Astrocyte (in vitro differentiated cells and primary cell): Measurements from ENCODE around the gene MAGED2. TPM values are rescaled to one million over a fixed set of nuclear protein-coding genes. Genes with fewer than 3 reads are reported as not detected.

Experiments used
- DNase-seq: peaks from one replicate; pipeline ENCODE4 v3.0.0-alpha.2; 2010; ENCODE audit warnings: low read depth
- FAIRE-seq: peaks from 2 replicates; lab custom pipeline; 2011; peaks lifted over from hg19 to GRCh38; lab: Jason Lieb, UNC
- H2AFZ ChIP-seq: 2 replicates; pipeline ENCODE4 v1.6.0; 2012; ENCODE audit warnings: low read depth, low read length, inconsistent platforms
- H3K27ac ChIP-seq: 2 replicates; pipeline ENCODE4 v1.5.1; 2011; ENCODE audit warnings: low read depth, low read length, inconsistent platforms
- H3K27me3 ChIP-seq: 2 replicates; pipeline ENCODE4 v1.6.0; 2011; ENCODE audit warnings: low read length, inconsistent platforms; ENCODE audit not compliant: insufficient read depth
- H3K36me3 ChIP-seq: 2 replicates; pipeline ENCODE4 v1.5.1; 2011; ENCODE audit warnings: low read length, inconsistent platforms; ENCODE audit not compliant: insufficient read depth
- H3K4me1 ChIP-seq: 2 replicates; pipeline ENCODE4 v1.5.1; 2011; ENCODE audit warnings: low read length, inconsistent platforms; ENCODE audit not compliant: insufficient read depth
- H3K4me2 ChIP-seq: 2 replicates; pipeline ENCODE4 v1.6.0; 2012; ENCODE audit warnings: low read length, inconsistent platforms
- H3K4me3 ChIP-seq: 2 replicates; pipeline ENCODE4 v1.5.1; 2011; ENCODE audit warnings: low read depth, mild to moderate bottlenecking, low read length, inconsistent platforms; ENCODE audit not compliant: insufficient read depth
- H3K79me2 ChIP-seq: 2 replicates; pipeline ENCODE4 v1.6.0; 2012; ENCODE audit warnings: mild to moderate bottlenecking, low read length, inconsistent platforms; ENCODE audit not compliant: insufficient read depth
- H3K9ac ChIP-seq: 2 replicates; pipeline ENCODE4 v1.6.0; 2012; ENCODE audit warnings: mild to moderate bottlenecking, low read length, inconsistent platforms
- H3K9me3 ChIP-seq: 2 replicates; pipeline ENCODE4 v1.5.1; 2012; ENCODE audit warnings: low read depth, mild to moderate bottlenecking, low read length, inconsistent platforms; ENCODE audit not compliant: insufficient read depth
- H4K20me1 ChIP-seq: 2 replicates; pipeline ENCODE4 v1.6.0; 2012; ENCODE audit warnings: low read length, inconsistent platforms; ENCODE audit not compliant: insufficient read depth
- H3K27ac Mint-ChIP-seq: one replicate; pipeline ENCODE4 v1.8.0; 2021; ENCODE audit warnings: mild to moderate bottlenecking, mixed read lengths; ENCODE audit not compliant: unreplicated experiment
- H3K27me3 Mint-ChIP-seq: one replicate; pipeline ENCODE4 v1.8.0; 2021; ENCODE audit warnings: low read depth, mixed read lengths; ENCODE audit not compliant: unreplicated experiment
- H3K36me3 Mint-ChIP-seq: one replicate; pipeline ENCODE4 v1.8.0; 2021; ENCODE audit warnings: low read depth, mixed read lengths; ENCODE audit not compliant: unreplicated experiment
- H3K4me1 Mint-ChIP-seq: one replicate; pipeline ENCODE4 v1.8.0; 2021; ENCODE audit warnings: low read depth, mixed read lengths; ENCODE audit not compliant: unreplicated experiment
- H3K4me3 Mint-ChIP-seq: one replicate; pipeline ENCODE4 v1.8.0; 2021; ENCODE audit warnings: mild to moderate bottlenecking, moderate library complexity, mixed read lengths; ENCODE audit not compliant: unreplicated experiment
- H3K9me3 Mint-ChIP-seq: one replicate; pipeline ENCODE4 v1.8.0; 2021; ENCODE audit warnings: mild to moderate bottlenecking, mixed read lengths; ENCODE audit not compliant: unreplicated experiment
- EZH2 ChIP-seq: IDR thresholded peaks from 2 replicates; pipeline ENCODE4 v1.6.1; 2012; ENCODE audit warnings: mild to moderate bottlenecking, low read length, inconsistent platforms; ENCODE audit not compliant: insufficient read depth
- total RNA-seq: library from RNA; stranded (reverse); gene quantifications from 2 replicates; pipeline ENCODE4 v1.2.1, GENCODE V29; 2021
- TF ChIP-seq, protein P1 (sequence below): IDR thresholded peaks from 2 replicates; pipeline ENCODE4 v1.5.1; 2011; ENCODE audit warnings: low read depth, mild to moderate bottlenecking, inconsistent platforms, low read length, moderate library complexity; ENCODE audit not compliant: insufficient read depth

MAGED2 gene
- total RNA-seq, 1 donor from 2014 or later = 498 TPM

DNA sequence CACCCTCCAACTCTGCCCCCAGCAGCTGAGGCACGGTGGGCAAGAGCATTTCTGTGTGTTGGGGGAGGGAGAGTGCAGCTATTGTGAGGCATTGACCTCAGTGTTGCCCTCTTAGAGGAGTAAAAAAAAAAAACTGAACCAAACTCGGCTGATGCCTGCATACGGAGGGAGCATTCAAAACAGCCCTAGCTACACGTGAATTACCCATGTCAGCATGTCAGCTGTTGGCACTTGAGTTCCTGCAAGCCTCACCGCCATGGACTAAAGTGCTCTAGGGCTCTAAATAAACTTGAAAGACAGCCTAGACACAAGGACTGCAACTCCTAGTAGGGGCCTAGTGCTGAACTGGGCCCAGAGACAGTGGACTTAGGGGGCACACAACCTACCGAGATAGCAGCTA lies 31.5 kb upstream of the MAGED2 start:
- no peaks in the 10 kb centered on the region for H3K9me3 Mint-ChIP-seq
- no peaks in the 10 kb centered on the region for H4K20me1 ChIP-seq
- FAIRE-seq = no peak

DNA sequence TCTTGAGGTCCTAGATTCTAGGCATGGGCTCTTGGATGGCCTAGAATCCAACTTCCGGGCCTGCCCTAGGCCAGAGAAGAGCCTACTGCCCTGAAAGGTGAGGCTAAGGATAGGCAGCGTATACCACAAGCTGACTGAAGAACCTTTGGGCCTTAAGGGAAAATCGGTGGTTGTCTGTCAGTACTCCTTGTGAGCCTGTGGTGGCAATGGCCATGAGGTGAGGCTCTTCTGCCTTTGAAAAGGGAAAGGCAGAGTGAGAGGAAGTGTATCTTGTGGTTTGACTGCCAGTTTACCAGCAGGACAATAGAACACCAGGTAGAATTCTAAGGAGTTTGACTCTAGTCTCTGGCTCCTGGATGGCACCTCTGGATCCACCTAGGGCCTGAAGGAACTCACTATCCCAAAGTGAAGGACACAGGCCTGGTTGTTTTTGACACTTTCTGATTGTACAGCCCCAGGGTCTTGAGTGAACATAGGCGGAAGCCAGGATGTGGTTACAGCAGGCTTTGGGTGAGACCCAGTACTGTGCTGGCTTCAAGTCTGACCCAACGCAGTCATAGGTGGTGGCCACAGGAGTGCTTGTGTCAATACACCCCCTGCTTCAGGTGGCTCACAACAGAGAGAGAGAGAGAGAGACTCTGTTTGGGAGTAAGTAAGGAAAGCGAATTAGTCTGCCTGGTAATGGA lies 30.4 kb upstream of the MAGED2 start:
- Histone ChIP-seq H3K9me3 (no peaks in the 10 kb centered on the region), H4K20me1 (no peaks in the 10 kb centered on the region), H3K27me3 (no peaks in the 10 kb centered on the region), H3K36me3 (no peaks in the 10 kb centered on the region), H3K27ac (no peak overlapping the region), H3K9ac (no peak overlapping the region), H3K4me3 (no peak overlapping the region), H2AFZ (no peak overlapping the region), H3K79me2 (no peaks in the 10 kb centered on the region), H3K4me1 (no peaks in the 10 kb centered on the region), H3K4me2 (no peak overlapping the region)
- Mint-ChIP-seq H3K36me3 (no peaks in the 10 kb centered on the region), H3K4me1 (peaks cover 4% of the 10 kb centered on the region), H3K27me3 (no peaks in the 10 kb centered on the region), H3K9me3 (no peaks in the 10 kb centered on the region), H3K4me3 (no peak overlapping the region), H3K27ac (no peak overlapping the region)
- DNase-seq (no peak), FAIRE-seq (peak; percentile 62)
- no peak for TF ChIP-seq EZH2
- TF ChIP-seq, protein P1, sequence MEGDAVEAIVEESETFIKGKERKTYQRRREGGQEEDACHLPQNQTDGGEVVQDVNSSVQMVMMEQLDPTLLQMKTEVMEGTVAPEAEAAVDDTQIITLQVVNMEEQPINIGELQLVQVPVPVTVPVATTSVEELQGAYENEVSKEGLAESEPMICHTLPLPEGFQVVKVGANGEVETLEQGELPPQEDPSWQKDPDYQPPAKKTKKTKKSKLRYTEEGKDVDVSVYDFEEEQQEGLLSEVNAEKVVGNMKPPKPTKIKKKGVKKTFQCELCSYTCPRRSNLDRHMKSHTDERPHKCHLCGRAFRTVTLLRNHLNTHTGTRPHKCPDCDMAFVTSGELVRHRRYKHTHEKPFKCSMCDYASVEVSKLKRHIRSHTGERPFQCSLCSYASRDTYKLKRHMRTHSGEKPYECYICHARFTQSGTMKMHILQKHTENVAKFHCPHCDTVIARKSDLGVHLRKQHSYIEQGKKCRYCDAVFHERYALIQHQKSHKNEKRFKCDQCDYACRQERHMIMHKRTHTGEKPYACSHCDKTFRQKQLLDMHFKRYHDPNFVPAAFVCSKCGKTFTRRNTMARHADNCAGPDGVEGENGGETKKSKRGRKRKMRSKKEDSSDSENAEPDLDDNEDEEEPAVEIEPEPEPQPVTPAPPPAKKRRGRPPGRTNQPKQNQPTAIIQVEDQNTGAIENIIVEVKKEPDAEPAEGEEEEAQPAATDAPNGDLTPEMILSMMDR = no peak

More for the DNA sequence above, 31.5 kb upstream of the MAGED2 start:
- TF ChIP-seq, protein P1 = no peak
- TF ChIP-seq EZH2 = no peak
- Histone ChIP-seq H3K4me2 (no peak overlapping the region), H3K27me3 (no peaks in the 10 kb centered on the region), H2AFZ (no peak overlapping the region), H3K4me1 (no peaks in the 10 kb centered on the region), H3K27ac (no peak overlapping the region), H3K9me3 (no peaks in the 10 kb centered on the region), H3K36me3 (no peaks in the 10 kb centered on the region), H3K4me3 (no peak overlapping the region), H3K79me2 (no peaks in the 10 kb centered on the region), H3K9ac (no peak overlapping the region)
- peaks cover 4% of the 10 kb centered on the region for H3K4me1 Mint-ChIP-seq
- no peak overlapping the region for H3K4me3 Mint-ChIP-seq
- no peak for DNase-seq
- H3K27me3 Mint-ChIP-seq = no peaks in the 10 kb centered on the region
- no peaks in the 10 kb centered on the region for H3K36me3 Mint-ChIP-seq
- H3K27ac Mint-ChIP-seq = no peak overlapping the region

DNA sequence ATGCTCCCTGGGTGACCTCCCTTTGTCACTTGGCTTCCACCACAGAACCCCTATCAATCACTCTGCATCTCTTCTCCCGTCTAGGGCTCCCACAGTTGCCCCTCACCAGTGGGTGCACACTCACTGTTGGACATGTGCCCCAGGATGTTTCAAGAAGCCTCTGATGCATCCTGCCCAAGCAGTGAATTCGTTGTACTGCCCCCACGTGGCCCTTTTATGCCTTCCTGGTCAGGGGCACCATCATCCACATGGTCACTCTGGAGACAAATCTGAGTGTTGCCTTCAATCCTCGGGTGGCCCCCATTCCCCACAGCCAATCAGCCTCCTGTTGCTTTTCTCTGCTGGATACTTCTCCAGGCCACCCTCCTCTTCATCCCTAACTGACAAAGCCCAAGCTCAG lies 21.6 kb upstream of the MAGED2 start:
- no peak for DNase-seq
- no peak overlapping the region for H3K4me2 ChIP-seq
- Mint-ChIP-seq H3K27ac (no peak overlapping the region), H3K4me3 (no peak overlapping the region), H3K4me1 (peaks cover 5% of the 10 kb centered on the region), H3K27me3 (peaks cover 2% of the 10 kb centered on the region), H3K36me3 (no peaks in the 10 kb centered on the region), H3K9me3 (peaks cover 4% of the 10 kb centered on the region)
- H3K9me3 ChIP-seq = no peaks in the 10 kb centered on the region
- no peaks in the 10 kb centered on the region for H3K79me2 ChIP-seq
- H3K27ac ChIP-seq = no peak overlapping the region
- no peak overlapping the region for H3K9ac ChIP-seq
- H3K36me3 ChIP-seq = no peaks in the 10 kb centered on the region
- H3K4me1 ChIP-seq = no peaks in the 10 kb centered on the region
- FAIRE-seq = no peak
- no peaks in the 10 kb centered on the region for H4K20me1 ChIP-seq
- TF ChIP-seq, protein P1 = no peak
- no peak for TF ChIP-seq EZH2
- no peaks in the 10 kb centered on the region for H3K27me3 ChIP-seq
- H2AFZ ChIP-seq = no peak overlapping the region
- H3K4me3 ChIP-seq = no peak overlapping the region
